ENCODE results near the gene ANGEL2. TPM values are rescaled to one million over a fixed set of nuclear protein-coding genes. Genes with fewer than 3 reads are reported as not detected.

ANGEL2 gene
- total and polyA plus RNA-seq, 2 of the 4 experiments (the other 2 are of a cell fraction): 13.4 to 44.1 TPM

DNA sequence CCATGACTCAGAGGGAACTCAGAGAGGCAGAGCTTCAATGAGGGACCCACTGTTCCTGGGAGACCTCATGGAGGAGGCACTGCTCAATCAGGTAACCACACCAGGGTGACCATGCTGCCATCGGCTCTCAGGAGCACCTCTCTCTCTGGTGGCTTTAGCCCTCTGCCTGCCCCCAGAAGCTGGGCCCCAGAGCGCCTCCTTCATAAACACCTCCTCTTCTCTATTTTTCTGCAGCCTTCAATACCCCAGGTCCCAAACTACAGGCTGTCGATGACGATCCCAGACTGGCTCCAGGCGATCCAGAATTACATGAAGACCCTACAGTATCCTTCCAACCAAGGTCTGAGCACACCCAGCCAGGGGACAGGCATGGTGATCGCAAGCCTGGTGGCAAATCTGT is 54.7 kb downstream of the ANGEL2 start:
- no peak overlapping the region for H4K91ac ChIP-seq (ENCODE audit: insufficient read depth, low read depth, low read length)
- H3K27ac ChIP-seq (ENCODE audit: insufficient read depth, low read length): no peak overlapping the region
- no peaks in the 10 kb centered on the region for H4K20me1 ChIP-seq (ENCODE audit: insufficient read depth, low read length)
- in situ Hi-C loops (cut with MboI; ENCODE audit: low sequenced_read_pairs) (no loop called here), intact Hi-C loops (cut with micrococcal nuclease) (no loop called here), dilution Hi-C loops (cut with HindIII; ENCODE audit: low sequenced_read_pairs, unreplicated experiment) (no loop called here)
- H2BK20ac ChIP-seq (ENCODE audit: low read depth, low read length): no peak overlapping the region
- H3K9ac ChIP-seq (ENCODE audit: low read depth, low read length): no peak overlapping the region
- no peak overlapping the region for H3K56ac ChIP-seq (ENCODE audit: extremely low read depth, insufficient read depth, low read length)
- H2BK15ac ChIP-seq (ENCODE audit: low read depth, low read length): no peak overlapping the region
- TF ChIP-seq, protein P1, sequence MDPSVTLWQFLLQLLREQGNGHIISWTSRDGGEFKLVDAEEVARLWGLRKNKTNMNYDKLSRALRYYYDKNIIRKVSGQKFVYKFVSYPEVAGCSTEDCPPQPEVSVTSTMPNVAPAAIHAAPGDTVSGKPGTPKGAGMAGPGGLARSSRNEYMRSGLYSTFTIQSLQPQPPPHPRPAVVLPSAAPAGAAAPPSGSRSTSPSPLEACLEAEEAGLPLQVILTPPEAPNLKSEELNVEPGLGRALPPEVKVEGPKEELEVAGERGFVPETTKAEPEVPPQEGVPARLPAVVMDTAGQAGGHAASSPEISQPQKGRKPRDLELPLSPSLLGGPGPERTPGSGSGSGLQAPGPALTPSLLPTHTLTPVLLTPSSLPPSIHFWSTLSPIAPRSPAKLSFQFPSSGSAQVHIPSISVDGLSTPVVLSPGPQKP (IDR thresholded peaks at IDR 0.05; ENCODE audit: borderline replicate concordance, low read depth, low read length): no peak
- TF ChIP-seq, protein P2, sequence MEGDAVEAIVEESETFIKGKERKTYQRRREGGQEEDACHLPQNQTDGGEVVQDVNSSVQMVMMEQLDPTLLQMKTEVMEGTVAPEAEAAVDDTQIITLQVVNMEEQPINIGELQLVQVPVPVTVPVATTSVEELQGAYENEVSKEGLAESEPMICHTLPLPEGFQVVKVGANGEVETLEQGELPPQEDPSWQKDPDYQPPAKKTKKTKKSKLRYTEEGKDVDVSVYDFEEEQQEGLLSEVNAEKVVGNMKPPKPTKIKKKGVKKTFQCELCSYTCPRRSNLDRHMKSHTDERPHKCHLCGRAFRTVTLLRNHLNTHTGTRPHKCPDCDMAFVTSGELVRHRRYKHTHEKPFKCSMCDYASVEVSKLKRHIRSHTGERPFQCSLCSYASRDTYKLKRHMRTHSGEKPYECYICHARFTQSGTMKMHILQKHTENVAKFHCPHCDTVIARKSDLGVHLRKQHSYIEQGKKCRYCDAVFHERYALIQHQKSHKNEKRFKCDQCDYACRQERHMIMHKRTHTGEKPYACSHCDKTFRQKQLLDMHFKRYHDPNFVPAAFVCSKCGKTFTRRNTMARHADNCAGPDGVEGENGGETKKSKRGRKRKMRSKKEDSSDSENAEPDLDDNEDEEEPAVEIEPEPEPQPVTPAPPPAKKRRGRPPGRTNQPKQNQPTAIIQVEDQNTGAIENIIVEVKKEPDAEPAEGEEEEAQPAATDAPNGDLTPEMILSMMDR (conservative IDR thresholded peaks at IDR 0.05; ENCODE audit: low read depth, low read length): no peak
- TF ChIP-seq CHD1 (IDR thresholded peaks at IDR 0.05; ENCODE audit: low read depth, low read length): no peak
- TF ChIP-seq RAD21 (IDR thresholded peaks at IDR 0.05; ENCODE audit: low read length): no peak
- TF ChIP-seq, protein P3, sequence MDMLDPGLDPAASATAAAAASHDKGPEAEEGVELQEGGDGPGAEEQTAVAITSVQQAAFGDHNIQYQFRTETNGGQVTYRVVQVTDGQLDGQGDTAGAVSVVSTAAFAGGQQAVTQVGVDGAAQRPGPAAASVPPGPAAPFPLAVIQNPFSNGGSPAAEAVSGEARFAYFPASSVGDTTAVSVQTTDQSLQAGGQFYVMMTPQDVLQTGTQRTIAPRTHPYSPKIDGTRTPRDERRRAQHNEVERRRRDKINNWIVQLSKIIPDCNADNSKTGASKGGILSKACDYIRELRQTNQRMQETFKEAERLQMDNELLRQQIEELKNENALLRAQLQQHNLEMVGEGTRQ (IDR thresholded peaks at IDR 0.05; ENCODE audit: low read depth, low read length): no peak
- no peak for TF ChIP-seq MXI1 (IDR thresholded peaks at IDR 0.05; ENCODE audit: borderline replicate concordance, low read depth, low read length)
- no peak for TF ChIP-seq MAFK (IDR thresholded peaks at IDR 0.05; ENCODE audit: low read depth, low read length)
- TF ChIP-seq POLR2A (IDR thresholded peaks at IDR 0.05; ENCODE audit: low read depth, low read length): no peak
- no peak for TF ChIP-seq BHLHE40 (IDR thresholded peaks at IDR 0.05; ENCODE audit: low read depth, low read length)
- TF ChIP-seq RFX5 (IDR thresholded peaks at IDR 0.05; ENCODE audit: low read depth, low read length): no peak
- no peak for TF ChIP-seq CEBPB (IDR thresholded peaks at IDR 0.05; ENCODE audit: low read depth, low read length)
- TF ChIP-seq SMC3 (IDR thresholded peaks at IDR 0.05; ENCODE audit: low read depth, low read length): no peak
- TF ChIP-seq NFE2L2 (IDR thresholded peaks at IDR 0.05; ENCODE audit: low read depth, low read length): no peak
- no peak for TF ChIP-seq MAZ (IDR thresholded peaks at IDR 0.05; ENCODE audit: borderline replicate concordance, low read depth, low read length)
- TF ChIP-seq RCOR1 (IDR thresholded peaks at IDR 0.05; ENCODE audit: insufficient replicate concordance, low read length): no peak
- TF ChIP-seq FOS (IDR thresholded peaks at IDR 0.05; ENCODE audit: low read depth, low read length): no peak
- H3K36me3 ChIP-seq (ENCODE audit: control insufficient read depth, insufficient read depth, low read length): peaks cover 36% of the 10 kb centered on the region
- no peak overlapping the region for H3K23ac ChIP-seq (ENCODE audit: low read depth, low read length)
- H3K14ac ChIP-seq (replicated peaks; ENCODE audit: low read depth, low read length): no peak overlapping the region
- ChIA-PET CTCF (interaction anchor here (0.9 to 1.1 kb wide), 2 partner anchors 10 kb away, joined by 3 read pairs; no protein-coding TSS in a partner anchor), POLR2A (ENCODE audit: unreplicated experiment) (no interaction called here)
- H2BK5ac ChIP-seq (ENCODE audit: low read depth, low read length, poor library complexity, severe bottlenecking): no peak overlapping the region
- no peaks in the 10 kb centered on the region for H3K9me3 ChIP-seq (ENCODE audit: control insufficient read depth, insufficient read depth, low read length)
- peaks cover 6% of the 10 kb centered on the region for H3K9me1 ChIP-seq (ENCODE audit: insufficient read depth, low read length)
- H4K5ac ChIP-seq (ENCODE audit: low read depth, low read length): no peak overlapping the region
- no peak overlapping the region for H4K8ac ChIP-seq (ENCODE audit: low read depth in 2 of 2, low read length in 2 of 2)
- H2AK9ac ChIP-seq (replicated peaks; ENCODE audit: low read depth, low read length, poor library complexity): no peak overlapping the region
- no peaks in the 10 kb centered on the region for H3K27me3 ChIP-seq (ENCODE audit: control insufficient read depth, insufficient read depth, low read length)
- H3K4me1 ChIP-seq (ENCODE audit: control insufficient read depth, insufficient read depth, low read length): peaks cover 5% of the 10 kb centered on the region
- H3K4me3 ChIP-seq (ENCODE audit: insufficient read depth, low read depth, low read length): no peak overlapping the region
- H3K18ac ChIP-seq (ENCODE audit: low read depth, low read length): no peak overlapping the region
- no peaks in the 10 kb centered on the region; a peak in 1 of 4 replicates for H3K79me1 ChIP-seq (ENCODE audit: low read depth in 1 of 2, low read length in 2 of 2)
- DNase-seq (no peak), ATAC-seq (ENCODE audit: low read depth) (no peak)
- H3K4ac ChIP-seq (ENCODE audit: low read depth, low read length): no peak overlapping the region
- H2AFZ ChIP-seq (replicated peaks; ENCODE audit: low read length, poor library complexity): no peak overlapping the region
- no peak overlapping the region for H3K4me2 ChIP-seq (ENCODE audit: low read depth, low read length)
- WGBS, 2 experiments (ENCODE audit: extremely low coverage in 2 of 2, insufficient read length in 1 of 2): 91% methylated on average over 4 of the region's 6 CpGs; no CpG with 5 or more reads in 1 of the 2 experiments
- H2BK120ac ChIP-seq (ENCODE audit: low read depth, low read length): no peak overlapping the region
- no peak overlapping the region for H2AK5ac ChIP-seq (ENCODE audit: low read depth, low read length)
- no TSS peak for BruUV-seq (replicated peaks)
